ENCODE results near the gene RPAP3.

Gene RPAP3

GRCh38 chr12:47612953-47613352 is 92.9 kb downstream of the RPAP3 start:
- DNase-seq (ENCODE audit: low spot score) = no peak

GRCh38 chr12:47611906-47612305 is 93.9 kb downstream of the RPAP3 start:
- no peak for TF ChIP-seq CTCF (IDR thresholded peaks at IDR 0.05; ENCODE audit: extremely low read depth, missing control alignments)
- no peak for DNase-seq (ENCODE audit: low spot score)

More at GRCh38 chr12:47612953-47613352, 92.9 kb downstream of the RPAP3 start:
- TF ChIP-seq CTCF (IDR thresholded peaks at IDR 0.05; ENCODE audit: extremely low read depth, missing control alignments) = no peak

All from GM20000 (cell line).